T-helper 2 cell (primary cell): ENCODE results near the gene NRG2.

Experiments used
- DNase-seq, 5 experiments: peaks; one replicate each; pipeline versions ENCODE4 v3.0.0 to v3.0.0-alpha.2; 2012 to 2022

NRG2 gene

GRCh38 chr5:139966856-139967255 lies 76.2 kb downstream of the NRG2 start:
- DNase-seq, result no peak

DNA sequence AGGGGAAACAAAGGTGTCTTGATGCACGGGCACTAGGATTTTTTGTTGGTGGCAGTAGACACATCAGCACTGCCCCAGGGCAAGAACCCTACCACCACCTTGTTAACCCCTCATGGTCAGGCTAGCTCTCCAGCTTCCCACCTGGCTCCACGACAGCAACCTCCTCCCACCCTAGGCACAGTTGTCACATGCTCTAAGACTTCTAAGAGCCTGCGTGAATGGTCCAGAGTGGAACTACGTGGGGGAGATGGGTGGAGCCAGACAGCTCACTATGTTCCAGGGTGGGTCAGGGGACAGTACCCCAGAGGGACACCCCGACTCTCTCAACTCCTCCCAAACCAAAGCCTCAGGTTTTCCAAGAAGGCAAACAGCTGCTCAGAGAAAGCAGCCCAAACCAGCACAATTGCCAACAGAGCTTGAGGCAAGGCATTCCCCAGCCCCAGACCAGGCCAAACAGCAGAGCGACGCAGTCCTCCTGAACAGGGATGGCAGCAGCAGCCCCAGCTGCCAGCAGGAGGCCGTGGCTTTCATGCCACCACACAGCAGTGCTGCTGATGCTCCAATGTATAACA lies 78.0 kb downstream of the NRG2 start:
- no peak for DNase-seq

GRCh38 chr5:139964266-139964993 lies 78.7 kb downstream of the NRG2 start:
- no peak for DNase-seq

GRCh38 chr5:139962445-139962844 lies 80.7 kb downstream of the NRG2 start:
- no peak for DNase-seq

DNA sequence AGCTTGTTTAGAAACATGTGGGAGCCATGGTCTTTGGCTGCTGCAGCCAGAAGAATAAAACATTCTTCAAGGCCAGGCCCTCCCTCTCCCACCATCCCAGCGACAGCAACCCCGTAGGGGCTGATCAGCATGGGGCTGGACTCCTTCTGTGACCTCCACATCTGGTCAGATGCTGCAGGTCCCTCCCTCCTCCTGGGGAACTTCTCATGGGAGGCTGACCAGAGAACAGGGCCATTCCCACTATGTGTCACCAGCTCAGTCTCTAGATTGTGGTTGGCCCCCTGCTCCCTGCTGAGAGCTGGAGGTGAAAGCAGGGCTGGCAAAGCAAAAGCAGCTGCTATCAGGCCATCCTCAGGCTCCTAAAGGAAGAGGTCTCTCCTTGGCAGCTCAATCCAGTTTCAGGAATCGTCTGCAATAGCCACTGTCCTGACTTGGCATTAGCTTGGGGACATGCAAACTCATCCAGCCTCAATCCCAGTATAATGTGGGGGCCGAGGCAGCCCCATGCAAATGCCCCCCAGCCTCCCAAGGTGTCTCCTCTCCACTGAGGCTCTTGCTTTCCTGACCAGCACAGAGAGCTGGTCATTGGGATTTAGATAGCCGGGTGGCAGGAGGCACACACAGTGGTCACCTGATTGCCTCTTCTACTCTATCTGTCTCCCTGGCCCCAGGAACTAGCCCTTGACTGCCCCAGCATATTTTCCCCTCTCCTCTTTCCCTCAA lies 81.5 kb downstream of the NRG2 start:
- no peak for DNase-seq

DNA sequence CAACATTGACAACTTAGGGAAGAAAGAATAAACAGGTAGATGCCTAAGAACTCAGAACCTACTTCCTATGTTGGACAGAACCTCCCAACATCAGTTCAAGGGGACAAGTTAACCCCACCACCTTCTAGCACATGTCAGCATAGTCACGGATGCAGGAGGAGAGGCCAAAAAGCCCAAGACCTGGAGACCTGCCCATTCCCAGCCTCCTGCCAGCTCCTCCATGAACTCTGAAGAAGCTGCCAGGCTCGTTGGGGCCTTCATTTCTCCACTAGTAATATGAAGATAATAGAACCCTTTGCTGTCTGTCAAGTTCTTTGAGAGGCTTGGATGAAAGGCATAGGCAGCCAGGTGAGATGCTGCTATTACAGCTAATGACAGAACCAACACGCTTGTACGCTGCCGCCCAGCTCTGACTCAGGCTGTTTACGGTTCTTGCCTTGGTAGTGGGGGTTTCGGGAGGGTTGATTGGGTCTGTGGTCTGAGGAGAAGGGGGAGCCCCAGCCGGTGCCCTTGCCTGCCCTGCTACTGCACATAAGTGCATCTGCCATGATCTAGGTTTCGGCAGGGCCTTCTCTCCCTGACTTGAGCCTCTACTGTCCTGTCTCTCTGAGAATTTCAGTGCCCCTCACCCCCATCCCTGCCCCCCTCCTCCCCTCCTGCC lies 82.2 kb downstream of the NRG2 start:
- peak in 1 of 5 experiments; percentile 30 for DNase-seq

- no peak for DNase-seq
Observed at GRCh38 chr5:139958432-139959148, 84.5 kb downstream of the NRG2 start.

DNA sequence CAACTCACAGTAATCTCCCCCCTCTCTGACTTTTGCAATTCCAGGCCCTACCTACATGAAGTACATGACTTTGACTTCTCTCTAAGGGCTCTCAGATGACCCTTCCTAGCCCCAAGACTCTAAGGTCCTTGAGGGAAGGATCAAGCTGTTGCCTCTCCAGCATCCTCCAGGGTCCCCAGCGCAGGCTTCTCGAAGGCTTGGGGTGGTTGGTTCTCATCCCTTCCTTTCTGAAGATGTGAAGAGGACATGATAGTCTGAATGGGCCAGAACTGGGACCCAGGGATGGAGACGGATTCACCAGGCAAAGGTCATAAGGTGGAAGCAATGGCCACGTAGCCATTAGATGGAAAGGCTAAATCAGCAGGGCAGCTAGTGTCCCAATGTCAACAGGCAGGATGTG lies 86.8 kb downstream of the NRG2 start:
- no peak for DNase-seq

GRCh38 chr5:139955616-139956273 lies 87.4 kb downstream of the NRG2 start:
- DNase-seq, result no peak

DNA sequence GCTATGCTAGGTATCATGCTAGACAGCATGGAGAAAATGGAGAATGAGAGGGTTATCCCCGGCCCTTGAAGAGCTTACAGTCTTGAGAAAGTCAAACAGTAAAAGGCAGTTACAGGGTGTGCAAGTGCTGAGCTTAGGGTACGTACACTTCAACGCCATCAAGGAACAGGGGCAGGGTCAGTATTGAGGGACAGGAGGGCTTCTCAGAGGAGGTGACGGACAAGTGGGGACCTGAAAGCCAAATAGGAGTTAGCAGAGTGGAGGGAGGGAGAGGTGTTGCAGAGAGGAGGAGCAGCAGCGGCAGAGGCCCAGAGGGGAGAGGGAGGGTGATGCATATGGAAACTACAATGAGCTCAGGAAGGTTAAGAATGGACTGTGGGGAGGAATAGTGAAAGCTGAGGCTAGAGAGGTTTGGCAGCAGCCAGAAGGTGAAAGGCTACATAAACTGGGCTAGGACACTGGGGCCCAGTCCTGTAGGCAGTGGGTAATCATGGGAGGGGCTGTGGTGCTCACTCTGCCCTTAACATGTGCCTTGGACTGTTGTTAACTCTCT lies 88.0 kb downstream of the NRG2 start:
- DNase-seq, result no peak

DNA sequence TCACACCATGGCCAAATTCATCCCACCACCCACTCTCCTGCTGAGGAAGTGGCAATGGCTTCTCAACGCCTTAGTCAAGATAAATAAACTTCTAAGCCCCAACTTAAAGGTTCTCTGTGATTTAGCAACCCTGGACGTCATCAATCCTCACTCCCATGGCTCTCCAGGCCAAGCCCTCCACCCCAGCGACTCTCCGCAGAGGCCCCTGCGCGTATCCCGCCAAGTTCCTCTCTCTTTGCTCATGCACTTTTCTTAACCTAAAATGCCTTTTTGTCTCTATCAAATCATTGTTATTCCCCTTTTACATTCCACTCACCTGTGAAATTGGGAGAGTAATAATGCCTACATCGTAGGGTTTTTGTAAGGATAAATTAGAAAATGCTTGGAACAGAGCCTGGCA lies 88.6 kb downstream of the NRG2 start:
- DNase-seq, result no peak

DNA sequence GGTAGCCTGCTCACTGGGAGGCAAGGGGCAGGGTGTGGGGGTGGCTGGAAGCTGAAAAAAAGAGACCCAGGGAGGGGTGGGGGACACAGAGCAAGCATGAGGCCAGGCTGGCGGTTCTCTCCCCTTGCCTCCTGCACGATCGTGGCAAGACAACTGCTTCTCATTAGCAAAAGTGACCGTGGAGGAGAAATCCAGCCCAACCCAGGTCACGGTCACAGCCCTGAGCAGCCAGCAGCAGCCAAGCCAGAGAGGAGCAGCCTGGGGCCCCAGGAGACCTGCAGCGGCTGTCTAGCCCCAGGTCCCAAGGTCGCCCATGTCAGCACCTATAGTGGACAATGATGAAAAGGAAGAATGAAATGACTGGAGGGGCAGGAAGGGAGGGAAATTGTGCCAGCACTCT lies 89.1 kb downstream of the NRG2 start:
- no peak for DNase-seq

DNA sequence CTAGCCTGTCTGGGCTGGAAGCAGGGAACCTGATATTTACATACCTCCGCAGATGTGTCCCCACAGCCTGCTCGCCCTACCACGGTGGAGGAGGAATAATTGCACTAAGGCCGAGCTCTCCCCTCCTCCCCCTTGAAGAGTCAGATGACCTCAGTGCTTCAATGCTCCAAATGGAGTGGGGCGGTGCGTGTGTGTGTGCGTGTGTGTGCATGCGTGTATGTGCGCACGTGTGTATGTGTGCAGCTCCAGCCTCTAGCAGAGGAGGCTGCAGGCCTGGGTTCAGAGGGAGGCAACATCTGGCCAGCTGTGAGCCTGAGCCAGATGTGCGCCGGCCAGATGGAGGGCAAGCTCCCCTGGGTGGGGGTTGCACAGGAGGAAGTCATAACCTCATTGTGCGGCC lies 90.5 kb downstream of the NRG2 start:
- no peak for DNase-seq

- DNase-seq, result no peak
Observed at GRCh38 chr5:139951983-139952382, 91.1 kb downstream of the NRG2 start.

- DNase-seq, result no peak
Observed at GRCh38 chr5:139951296-139951924, 91.7 kb downstream of the NRG2 start.

DNA sequence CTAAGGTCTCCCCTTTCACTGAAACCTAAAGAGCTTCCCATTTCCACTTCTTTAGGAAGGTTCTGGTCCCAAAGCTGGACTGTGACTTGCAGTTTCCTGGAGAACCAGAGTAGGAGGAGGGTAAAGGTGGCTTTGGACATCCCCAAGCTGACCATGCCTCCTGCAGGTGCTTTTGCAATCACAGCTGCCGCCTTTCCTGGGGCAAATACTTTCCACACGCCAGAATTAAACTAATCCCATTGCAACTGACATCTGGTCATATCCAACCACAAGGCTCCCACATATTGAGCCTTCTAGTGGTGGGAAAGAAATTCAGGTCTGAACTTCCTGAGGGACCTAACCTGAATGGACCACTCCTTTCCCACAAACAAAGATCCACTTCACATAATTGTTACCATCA lies 92.7 kb downstream of the NRG2 start:
- no peak for DNase-seq

- no peak for DNase-seq
Observed at GRCh38 chr5:139949710-139950109, 93.4 kb downstream of the NRG2 start.

DNA sequence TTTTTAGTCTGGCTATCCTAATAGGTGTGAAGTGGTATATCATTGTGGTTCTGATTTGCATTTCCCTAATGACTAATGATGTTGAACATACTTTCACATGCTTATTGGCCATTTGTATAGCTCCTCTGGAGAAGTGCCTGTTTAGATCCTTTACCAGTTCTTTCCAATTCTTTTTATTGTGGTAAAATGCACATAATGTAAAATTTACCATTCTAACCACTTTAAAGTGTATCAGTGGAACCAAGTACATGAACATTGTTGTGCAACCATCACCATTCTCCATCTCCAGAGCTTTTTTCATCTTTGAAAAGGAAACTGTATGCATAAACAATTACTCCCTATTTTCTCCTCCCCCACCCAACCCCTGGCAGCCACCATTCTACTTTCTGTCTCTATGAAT lies 95.4 kb downstream of the NRG2 start:
- no peak for DNase-seq

- no peak for DNase-seq
Observed at GRCh38 chr5:139946440-139946839, 96.7 kb downstream of the NRG2 start.

GRCh38 chr5:139946006-139946405 lies 97.1 kb downstream of the NRG2 start:
- no peak for DNase-seq

DNA sequence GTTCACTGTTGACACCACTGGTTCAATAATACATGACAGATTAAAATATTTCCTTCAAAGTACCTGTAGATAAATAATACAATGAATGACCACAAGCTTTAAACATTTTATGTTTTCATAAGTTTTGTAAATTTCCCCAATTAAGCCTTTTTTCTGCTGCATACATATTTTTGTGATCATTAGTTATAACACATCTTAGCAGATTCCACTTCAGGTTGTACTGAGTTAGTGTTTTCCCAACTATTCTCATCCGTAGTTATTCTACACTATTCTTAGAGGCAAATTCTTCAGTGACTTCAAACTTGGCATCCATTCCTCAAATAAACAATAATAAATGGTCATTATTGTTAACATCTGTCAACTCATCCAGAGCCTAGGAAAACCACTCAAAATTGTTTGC lies 100.9 kb downstream of the NRG2 start:
- no peak for DNase-seq

DNA sequence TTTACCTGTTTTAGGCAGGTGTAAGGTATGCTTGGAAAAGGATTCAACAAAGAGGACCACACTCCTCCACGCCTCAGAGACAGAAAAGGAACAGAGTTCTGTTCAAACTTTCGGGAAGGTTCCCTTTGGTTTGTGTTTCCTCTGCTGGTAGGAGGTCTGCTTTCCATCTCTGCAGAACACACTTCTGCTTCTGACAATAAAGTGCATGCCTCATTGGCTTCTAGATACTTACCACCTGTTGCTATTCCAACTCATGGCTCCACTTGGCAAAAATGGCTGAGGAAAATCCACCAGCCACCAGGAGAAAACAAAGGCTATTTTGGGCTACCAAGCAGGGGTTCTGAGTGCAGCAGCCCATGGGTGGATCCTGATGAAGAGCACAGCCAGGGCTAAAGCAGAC lies 112.7 kb downstream of the NRG2 start:
- no peak for DNase-seq
